ENCODE results near the gene PIPOX.

- TF ChIP-seq CTCF (IDR thresholded peaks at IDR 0.05) (no peak), POLR2A (IDR thresholded peaks at IDR 0.05) (no peak)
Measured at GRCh38 chr17:29094101-29094708, 51.3 kb downstream of the PIPOX start.

Measured in right lobe of liver (tissue), 4 donors.